LHCN-M2 (cell line): ENCODE results near the gene AKAP9. TPM values are rescaled to one million over a fixed set of nuclear protein-coding genes. Genes with fewer than 3 reads are reported as not detected.
"Not testable (repeated sequence)": the region's sequence is repeated elsewhere in the genome, so short reads cannot be mapped to it uniquely, and the experiment has no call there.

ENCODE experiments used
- DNase-seq: peaks from one replicate; pipeline ENCODE4 v3.0.0-alpha.2; 2012; ENCODE audit warnings: low read depth
- total RNA-seq: library from RNA; depleted of rRNA; stranded (reverse); fragments of >200 nt; gene quantifications from 2 replicates; pipeline ENCODE4 v1.2.3, GENCODE V29; 2014

AKAP9 gene
- total RNA-seq, 1 experiment from 2014 or later, result 39.3 TPM

GRCh38 chr7:92058899-92059298, 118.2 kb downstream of the AKAP9 start:
- no peak for DNase-seq

- DNase-seq, result no peak
Observed at GRCh38 chr7:92061154-92061553, 120.5 kb downstream of the AKAP9 start.

DNA sequence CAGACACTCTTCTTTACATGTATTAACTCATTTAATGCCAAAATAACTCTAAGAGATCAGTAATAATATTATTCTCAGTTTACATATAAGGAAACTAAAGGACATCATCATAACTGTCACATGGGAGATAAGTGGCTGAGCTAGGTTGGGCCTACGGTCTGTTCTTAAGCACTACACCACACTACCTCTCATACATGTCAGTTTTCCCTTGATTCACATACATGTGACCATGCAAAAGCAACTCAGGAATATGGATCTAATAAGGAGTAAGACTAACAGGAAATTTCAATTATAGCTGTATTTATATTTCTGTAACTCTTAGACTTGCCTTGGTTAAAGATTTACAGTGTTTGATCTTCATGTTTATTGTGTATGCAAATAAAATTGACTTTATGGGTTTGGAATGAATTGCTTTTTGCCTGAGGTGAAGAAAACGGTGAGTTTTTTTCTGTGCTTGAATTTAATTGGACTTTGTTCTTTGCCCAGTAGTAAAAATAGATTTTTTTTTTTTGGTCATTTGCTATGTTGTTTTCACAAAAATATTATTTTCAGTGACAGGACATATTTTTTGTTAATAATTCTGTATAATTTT, 123.9 kb downstream of the AKAP9 start:
- DNase-seq, result no peak

DNA sequence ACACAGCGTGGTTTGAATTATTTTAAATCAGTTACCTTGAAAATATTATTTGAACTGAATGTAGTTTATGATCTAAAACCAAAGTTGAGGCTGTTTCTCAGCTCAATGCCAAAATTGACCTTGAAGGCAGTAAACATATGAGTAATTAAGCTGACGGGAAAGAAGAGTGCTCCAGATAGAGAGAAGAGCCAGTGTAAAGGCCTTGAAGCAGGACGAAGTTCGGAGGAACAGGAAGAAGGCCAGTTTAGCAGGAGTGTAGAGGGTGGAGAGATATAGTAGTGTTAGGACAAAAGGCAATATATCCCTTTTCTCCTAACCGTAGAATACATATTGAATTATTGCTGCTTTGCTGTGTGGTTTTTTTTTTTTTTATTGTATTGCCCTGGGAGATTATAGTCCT, 130.4 kb downstream of the AKAP9 start:
- DNase-seq, result no peak

- DNase-seq, result no peak
Observed at GRCh38 chr7:92072121-92072520, 131.5 kb downstream of the AKAP9 start.

GRCh38 chr7:92072708-92073107, 132.0 kb downstream of the AKAP9 start:
- DNase-seq, result no peak

GRCh38 chr7:92075455-92076158, 134.9 kb downstream of the AKAP9 start:
- no peak for DNase-seq

DNA sequence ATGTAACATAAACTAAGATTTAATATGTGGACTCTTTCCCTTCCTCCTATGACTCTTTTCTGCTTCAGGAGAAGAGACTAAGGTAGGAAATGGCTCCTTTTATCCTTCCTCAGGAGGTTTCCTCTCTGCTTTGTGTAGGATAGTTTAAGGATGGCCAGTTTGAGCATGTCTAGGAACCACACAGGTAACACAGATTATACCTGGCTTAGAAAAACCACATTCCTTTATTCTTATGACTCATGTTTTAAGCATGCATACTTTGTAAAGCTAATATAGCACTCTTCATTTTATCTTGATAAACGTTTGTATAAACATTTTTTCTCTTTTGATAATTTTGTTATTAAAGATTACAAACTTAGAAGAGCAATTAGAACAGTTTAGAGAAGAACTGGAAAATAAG, 135.8 kb downstream of the AKAP9 start:
- DNase-seq, result no peak

DNA sequence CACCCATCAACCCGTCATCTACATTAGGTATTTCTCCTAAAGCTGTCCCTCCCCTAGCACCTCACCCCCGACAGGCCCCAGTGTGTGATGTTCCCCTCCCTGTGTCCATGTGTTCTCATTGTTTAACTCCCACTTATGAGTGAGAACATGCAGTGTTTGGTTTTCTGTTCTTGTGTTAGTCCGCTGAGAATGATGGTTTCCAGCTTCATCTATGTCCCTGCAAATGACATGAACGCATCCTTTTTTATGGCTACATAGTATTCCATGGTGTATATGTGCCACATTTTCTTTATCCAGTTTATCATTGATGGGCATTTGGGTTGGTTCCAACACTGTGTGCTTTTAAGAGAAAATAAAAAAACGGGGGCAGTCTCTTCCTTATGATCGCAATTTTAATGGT, 143.3 kb downstream of the AKAP9 start:
- DNase-seq, result not testable (repeated sequence)

GRCh38 chr7:92088266-92088665, 147.6 kb downstream of the AKAP9 start:
- DNase-seq, result no peak

DNA sequence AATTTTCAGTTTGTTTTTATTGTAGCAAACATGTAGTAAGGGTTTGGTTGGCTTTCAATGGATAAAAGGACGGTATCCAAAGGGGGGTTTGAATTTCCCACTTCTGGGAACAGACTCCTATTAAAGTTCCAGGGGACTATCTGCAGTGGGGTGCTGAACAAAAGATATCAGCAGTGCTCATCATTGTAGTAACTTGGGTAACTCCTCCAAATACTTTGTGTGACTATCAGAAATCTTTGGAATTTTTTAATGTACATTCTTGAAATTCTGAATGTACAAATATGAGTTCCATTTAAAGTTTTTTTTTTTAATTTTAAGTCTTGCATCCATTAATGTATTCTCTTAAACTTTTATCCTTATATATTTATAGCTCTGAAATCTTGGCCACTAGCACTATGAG, 151.5 kb downstream of the AKAP9 start:
- no peak for DNase-seq

DNA sequence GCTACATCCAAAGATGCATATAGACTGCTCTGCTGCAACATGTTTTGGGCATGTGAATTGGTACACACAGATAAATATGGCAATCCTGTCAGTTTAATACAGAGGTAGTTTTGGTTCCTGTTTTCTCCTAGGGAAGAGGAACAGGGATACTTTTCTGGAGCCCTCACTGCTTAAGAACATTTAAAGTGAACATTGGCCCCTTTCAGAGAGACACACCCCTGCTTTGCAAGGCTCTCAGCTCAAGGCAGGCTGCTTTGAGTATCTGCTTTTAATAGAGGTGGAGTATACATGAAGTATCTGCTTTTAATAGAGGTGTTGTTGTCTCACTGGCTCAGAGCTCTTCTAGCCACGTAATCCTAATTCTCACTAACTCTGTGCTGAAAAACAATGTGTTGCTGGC, 154.7 kb downstream of the AKAP9 start:
- no peak for DNase-seq

- no peak for DNase-seq
Observed at GRCh38 chr7:92100534-92100933, 159.9 kb downstream of the AKAP9 start.

DNA sequence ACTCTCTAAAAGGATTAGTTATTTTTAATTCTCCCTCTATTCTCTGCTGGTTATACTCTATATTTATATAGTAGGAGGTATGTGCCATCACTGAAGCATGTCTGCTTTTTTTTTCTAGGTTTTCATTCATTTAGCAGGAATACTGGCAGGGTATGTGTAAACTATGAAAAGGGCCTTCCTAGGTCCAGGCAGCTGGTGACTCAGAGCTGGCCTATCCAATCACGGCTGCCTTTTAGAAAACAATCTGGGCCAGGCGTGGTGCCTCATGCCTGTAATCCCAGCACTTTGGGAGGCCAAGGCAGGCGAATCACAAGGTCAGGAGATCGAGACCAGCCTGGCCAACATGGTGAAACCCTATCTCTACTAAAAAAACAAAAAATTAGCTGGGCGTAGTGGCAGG, 162.2 kb downstream of the AKAP9 start:
- peak; percentile 28 for DNase-seq

- no peak for DNase-seq
Observed at GRCh38 chr7:92108821-92109220, 168.2 kb downstream of the AKAP9 start.

DNA sequence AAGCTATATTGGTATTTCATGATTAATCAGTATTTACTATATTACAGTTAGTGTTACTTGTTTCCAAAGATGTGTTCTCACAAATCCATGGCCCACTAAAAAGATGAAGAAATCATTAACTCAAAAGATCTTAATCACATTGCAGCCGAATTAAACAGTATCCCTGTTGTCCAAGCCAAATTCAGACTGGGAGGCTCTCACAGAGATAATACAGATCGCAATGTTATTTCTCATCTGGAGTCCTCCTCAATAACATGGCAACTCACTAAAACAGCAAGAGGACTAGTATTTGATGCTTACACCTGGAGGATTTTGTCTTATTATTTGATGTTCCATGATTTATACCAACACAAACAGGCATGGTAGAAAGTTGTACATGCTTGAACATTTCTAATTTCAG, 170.2 kb downstream of the AKAP9 start:
- DNase-seq, result no peak

DNA sequence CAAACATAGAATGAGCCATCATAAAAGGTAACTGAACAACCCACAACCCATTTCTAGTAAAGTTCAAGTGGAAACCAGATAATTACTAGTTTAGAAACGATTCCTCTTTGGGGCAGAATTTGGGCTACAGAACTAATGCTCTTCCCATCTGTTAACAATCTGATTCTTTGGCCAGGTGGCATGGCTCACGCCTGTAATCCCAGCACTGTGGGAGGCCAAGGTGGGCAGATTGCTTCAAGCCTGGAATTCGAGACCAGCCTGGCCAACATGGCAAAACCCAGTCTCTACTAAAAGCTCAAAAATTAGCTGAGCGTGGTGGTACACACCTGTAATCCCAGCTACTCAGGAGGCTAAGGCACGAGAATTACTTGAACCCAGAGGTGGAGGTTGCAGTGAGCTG, 175.2 kb downstream of the AKAP9 start:
- DNase-seq, result peak; percentile 17

DNA sequence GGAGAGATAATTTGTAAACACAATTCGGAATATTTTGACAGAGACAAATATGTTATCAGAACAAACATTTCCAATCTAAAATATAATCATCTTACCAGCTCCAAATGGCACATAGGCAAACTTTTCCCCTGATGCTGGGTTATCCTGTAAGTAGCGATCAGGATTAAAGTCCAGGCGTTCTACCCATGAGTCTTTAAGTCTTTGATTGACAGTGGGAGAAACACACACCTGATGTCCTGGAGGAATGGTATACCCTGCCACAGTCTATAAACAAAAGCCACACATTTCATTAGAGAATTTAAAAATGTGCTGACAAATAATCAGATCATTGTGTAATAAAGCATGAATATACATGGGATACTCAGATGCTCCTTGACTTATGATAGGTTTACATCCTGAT, 176.3 kb downstream of the AKAP9 start:
- no peak for DNase-seq

DNA sequence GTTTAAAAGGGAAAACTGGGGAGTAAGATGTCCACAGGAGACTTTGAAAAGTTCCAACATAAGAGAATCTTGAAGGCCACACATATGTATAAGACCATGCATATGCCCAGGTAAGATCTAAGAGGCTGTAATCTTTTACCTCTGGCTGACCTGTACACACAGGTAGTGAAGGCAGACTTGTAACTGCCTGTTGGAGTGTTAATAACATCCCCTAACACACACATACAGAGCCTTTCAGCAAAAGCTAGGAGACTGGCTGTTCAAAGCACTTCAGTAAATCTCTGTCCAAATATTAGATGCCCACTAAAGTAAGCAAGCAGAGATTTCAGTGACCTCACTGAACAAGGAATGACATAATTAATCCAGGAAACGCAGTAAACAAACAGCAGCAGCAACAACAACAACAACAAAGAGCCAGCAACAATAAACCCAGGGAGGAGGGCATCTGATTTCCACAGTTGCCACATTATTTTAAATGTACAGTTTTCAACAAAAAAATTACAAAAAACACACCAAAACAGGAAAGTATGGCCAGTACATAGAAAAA, 178.6 kb downstream of the AKAP9 start:
- DNase-seq, result no peak

- no peak for DNase-seq
Observed at GRCh38 chr7:92121681-92122080, 181.0 kb downstream of the AKAP9 start.

- DNase-seq, result no peak
Observed at GRCh38 chr7:92131093-92131492, 190.4 kb downstream of the AKAP9 start.

GRCh38 chr7:92131764-92132330, 191.2 kb downstream of the AKAP9 start:
- no peak for DNase-seq

DNA sequence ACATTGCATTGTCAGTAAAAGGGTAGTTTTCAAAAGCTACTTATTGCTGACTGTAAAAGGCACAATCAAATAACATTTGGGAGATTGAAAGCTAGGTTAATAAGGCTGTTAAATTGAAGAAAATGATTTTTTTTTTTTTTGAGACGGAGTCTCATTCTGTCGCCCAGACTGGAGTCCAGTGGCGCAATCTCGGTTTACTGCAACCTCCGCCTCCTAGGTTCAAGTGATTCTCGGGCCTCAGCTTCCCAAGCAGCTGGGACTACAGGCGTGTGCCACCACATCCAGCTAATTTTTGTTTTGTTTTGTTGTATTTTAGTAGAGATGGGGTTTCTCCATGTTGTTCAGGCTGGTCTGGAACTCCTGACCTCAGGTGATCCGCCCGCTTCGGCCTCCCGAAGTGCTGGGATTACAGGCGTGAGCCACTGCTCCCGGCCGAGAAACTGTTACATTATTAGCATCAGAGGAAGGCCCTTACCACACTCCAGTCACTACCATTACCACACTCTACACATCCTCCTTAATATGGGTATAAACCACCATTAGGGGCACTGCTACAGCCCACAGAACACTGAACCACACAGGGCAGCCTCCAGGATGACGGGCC, 192.6 kb downstream of the AKAP9 start:
- DNase-seq, result no peak
